ENCODE data around the gene RTL1. TPM values are rescaled to one million over a fixed set of nuclear protein-coding genes. Genes with fewer than 3 reads are reported as not detected.
A peak's percentile ranks its signal among the peaks of the same experiment; 100 is the strongest.

RTL1 gene
- total RNA-seq, 1 experiment from 2014 or later, result not detected

- no peak overlapping the region for H3K9ac ChIP-seq (ENCODE audit: extremely low read depth, insufficient read length, low read length)
- no peak overlapping the region for H2BK120ac ChIP-seq (ENCODE audit: low read depth, low read length, poor library complexity, severe bottlenecking)
- H3K23ac ChIP-seq (ENCODE audit: insufficient read length, low read depth, low read length), result no peak overlapping the region
- TF ChIP-seq CTCF (conservative IDR thresholded peaks at IDR 0.05), result no peak
- no peaks in the 10 kb centered on the region for H3K79me1 ChIP-seq (ENCODE audit: insufficient read depth, low read depth, low read length, poor library complexity, severe bottlenecking)
- no peak overlapping the region for H3K27ac ChIP-seq (ENCODE audit: insufficient read length, low read depth, low read length)
- H2AFZ ChIP-seq (ENCODE audit: low read length), result no peak overlapping the region
- no peak overlapping the region for H4K91ac ChIP-seq (ENCODE audit: insufficient read length, low read depth, low read length)
- no peaks in the 10 kb centered on the region for H3K9me3 ChIP-seq (ENCODE audit: control insufficient read depth, low read depth, low read length)
- no peak overlapping the region for H2AK5ac ChIP-seq (ENCODE audit: insufficient read length, low read length)
- H4K20me1 ChIP-seq (ENCODE audit: control insufficient read depth, insufficient read depth, insufficient read length), result no peaks in the 10 kb centered on the region
- H3K4me1 ChIP-seq (ENCODE audit: insufficient read depth, low read length), result no peaks in the 10 kb centered on the region
- H3K27me3 ChIP-seq (ENCODE audit: insufficient read depth, low read length), result no peaks in the 10 kb centered on the region
- Mint-ChIP-seq H3K9me3 (peaks cover 9 to 11% of the 10 kb centered on the region in 2 experiments; a peak in 4 of 5 replicates), H3K27ac (no peak overlapping the region; a peak in 1 of 7 replicates), H3K4me1 (no peaks in the 10 kb centered on the region), H3K4me3 (no peak overlapping the region), H3K27me3 (ENCODE audit: low read depth) (peaks cover 7% of the 10 kb centered on the region), H3K36me3 (ENCODE audit: insufficient read depth in 1 of 3, low read depth in 3 of 3) (peaks cover 0 to 3% (median 0%) of the 10 kb centered on the region in 3 experiments; a peak in 1 of 7 replicates)
- no peak overlapping the region for H3K4me2 ChIP-seq (ENCODE audit: insufficient read depth, insufficient read length, low read length)
- no peak overlapping the region for H4K8ac ChIP-seq (replicated peaks; ENCODE audit: insufficient read length, low read depth, low read length)
- H4K5ac ChIP-seq (ENCODE audit: insufficient read length, low read depth, low read length), result no peak overlapping the region
- H2BK12ac ChIP-seq (ENCODE audit: insufficient read length, low read depth, low read length), result no peak overlapping the region
- no peak overlapping the region for H2BK15ac ChIP-seq (ENCODE audit: low read depth, low read length)
- H3K56ac ChIP-seq (ENCODE audit: insufficient read length, low read depth, low read length), result no peak overlapping the region
- no peak overlapping the region for H2BK5ac ChIP-seq (ENCODE audit: insufficient read length, low read length)
- H3T11ph ChIP-seq (ENCODE audit: low read length), result no peak overlapping the region
- DNase-seq, result no peak
- peak overlapping the region; percentile 33 for H3K18ac ChIP-seq (ENCODE audit: insufficient read length, low read depth, low read length)
- WGBS (ENCODE audit: extremely low coverage, insufficient read length, low lambda C conversion rate), result no CpG with 5 or more reads among the region's 24 CpGs
- H2BK20ac ChIP-seq (ENCODE audit: low read depth, low read length, poor library complexity, severe bottlenecking), result no peak overlapping the region
- H3K23me2 ChIP-seq (ENCODE audit: insufficient read length, low read depth, low read length, poor library complexity, severe bottlenecking), result no peaks in the 10 kb centered on the region
- H3K4ac ChIP-seq (ENCODE audit: low read depth, low read length), result no peak overlapping the region
- no peak overlapping the region for H3K14ac ChIP-seq (ENCODE audit: insufficient read depth, low read length)
- no peaks in the 10 kb centered on the region for H3K79me2 ChIP-seq (ENCODE audit: insufficient read depth, low read length)
These were observed 34.7 kb downstream of the RTL1 start for GRCh38 chr14:100868621-100869370.

Measured in H9 (cell line).